A204.1 (cell line): ENCODE data around the gene PNPLA4.

Experiments used
- FAIRE-seq: peaks from 2 replicates; lab custom pipeline; 2012; peaks lifted over from hg19 to GRCh38; lab: Jason Lieb, UNC

Gene PNPLA4, protein sequence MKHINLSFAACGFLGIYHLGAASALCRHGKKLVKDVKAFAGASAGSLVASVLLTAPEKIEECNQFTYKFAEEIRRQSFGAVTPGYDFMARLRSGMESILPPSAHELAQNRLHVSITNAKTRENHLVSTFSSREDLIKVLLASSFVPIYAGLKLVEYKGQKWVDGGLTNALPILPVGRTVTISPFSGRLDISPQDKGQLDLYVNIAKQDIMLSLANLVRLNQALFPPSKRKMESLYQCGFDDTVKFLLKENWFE

DNA sequence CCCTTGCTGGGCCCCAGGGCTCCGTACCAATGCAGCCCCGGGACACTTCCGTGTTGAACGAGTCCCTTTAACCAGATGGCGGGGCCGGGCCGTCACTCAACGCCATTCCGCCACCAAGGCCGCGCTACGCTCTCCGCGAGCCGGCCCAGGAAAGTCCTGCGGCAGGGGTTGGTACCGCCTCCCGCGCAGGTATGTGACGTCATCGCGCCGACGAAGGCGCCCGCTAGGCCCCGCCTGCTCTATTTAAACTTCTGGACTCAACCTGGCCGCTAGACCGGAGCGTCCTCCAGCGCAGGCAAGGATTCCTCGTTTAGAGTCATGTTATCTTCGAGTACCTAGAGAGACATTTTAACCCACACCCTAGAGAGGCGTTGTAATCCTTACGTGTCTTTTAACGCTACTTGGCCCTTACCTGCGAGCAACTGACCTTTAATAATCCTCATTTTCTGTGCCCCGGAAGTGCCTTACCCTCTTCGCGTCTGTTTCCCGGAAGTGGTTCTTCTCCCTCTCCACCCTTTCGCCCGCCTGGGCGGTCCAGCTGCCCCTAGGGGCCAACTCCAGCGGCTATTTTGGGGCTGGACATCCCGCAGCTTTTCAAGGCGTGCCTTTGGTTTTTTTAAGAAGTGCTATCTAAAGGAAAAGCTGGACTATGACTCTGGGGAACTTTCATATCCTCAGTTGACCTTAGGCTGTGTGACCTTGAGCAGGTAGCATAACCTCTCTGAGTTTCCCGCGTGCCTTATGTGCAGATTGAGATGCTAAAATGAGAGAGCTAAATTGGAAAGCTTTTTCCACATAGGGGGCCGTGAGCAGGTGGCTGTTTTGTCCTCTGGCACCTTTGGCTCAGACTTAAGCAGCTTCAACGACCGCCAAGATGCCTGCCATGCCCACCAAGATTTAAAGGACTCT, at the start of gene PNPLA4:
PNPLA4 (minus strand) TSS at position 155 of the 909 bp plus-strand sequence. CDS start 1,294 bp downstream, outside the sequence.
- no peak for FAIRE-seq

DNA sequence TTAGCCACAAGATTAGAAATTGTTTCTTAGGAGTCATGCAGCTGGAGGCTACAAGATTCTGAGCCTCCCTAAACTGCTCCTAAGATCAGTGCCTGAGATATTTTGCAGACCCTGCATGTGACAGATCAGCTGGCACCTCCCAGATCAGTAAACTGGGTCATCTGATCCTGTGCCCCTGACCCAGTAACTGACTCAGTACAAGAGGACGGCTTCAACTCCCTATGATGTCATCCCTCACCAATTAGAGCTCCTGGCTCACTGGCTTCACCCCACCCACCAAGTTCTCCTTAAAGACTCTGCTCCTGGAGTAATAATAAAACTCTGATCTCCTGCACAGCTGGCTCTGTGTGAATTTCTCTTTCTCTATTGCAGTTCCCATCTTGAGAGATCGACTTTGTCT, 45.4 kb upstream of the PNPLA4 start:
- FAIRE-seq: no peak

DNA sequence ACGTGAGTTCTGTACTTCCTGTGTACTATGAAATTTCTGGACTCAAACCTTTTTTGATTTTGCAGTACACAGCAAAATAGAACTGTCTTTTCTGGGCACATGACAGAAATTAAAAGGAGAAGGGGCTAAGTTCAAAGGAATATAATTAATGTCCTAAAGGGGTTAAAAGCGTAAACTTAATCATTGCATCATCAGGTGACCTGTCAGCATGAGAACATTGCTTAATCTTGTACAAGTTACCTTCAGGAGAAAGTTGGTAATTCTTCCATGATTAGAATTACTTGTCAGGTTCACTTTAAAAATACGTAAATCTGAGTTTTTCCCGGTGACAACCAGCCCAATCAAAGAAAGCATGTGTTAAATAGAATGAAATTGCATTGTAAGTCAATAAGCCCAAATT, 43.2 kb upstream of the PNPLA4 start:
- FAIRE-seq: no peak

DNA sequence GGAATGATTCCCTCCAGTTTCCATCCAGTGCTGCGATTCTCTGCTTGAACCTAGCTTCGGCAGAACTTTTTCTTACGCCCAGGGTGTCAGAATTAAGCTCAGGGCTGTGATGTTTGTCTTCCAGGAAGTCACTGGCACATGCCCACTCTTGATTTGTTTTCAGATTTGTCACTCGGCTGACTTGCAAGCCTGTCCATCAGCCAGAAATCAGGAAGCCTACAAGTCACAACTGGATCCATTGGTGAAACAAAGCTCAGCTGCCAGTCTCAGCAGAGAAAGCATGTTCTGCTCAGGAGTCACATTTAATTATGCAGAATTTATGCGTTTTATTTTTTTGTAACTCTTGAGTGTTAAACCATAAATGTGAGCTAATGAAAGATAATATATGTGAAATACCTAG, 38.2 kb upstream of the PNPLA4 start:
- no peak for FAIRE-seq

DNA sequence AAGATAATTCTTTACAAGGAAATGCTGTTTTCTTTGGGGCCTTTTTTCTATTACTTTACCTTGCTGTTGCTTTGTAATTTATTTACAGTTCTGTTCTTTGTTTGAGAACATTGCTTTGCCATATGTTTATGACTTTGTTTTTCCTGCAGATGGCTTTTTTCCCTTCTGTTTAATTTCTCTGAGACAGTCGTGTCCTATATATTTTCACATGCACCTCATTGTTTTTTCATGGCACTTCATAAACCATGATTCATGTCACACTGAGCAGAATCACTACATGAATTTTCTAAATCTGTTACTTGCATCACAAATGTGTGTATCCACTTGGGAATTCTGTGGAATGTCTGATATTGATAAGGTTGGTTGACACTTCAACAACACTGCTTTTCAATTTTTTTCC, 33.0 kb upstream of the PNPLA4 start:
- no peak for FAIRE-seq

DNA sequence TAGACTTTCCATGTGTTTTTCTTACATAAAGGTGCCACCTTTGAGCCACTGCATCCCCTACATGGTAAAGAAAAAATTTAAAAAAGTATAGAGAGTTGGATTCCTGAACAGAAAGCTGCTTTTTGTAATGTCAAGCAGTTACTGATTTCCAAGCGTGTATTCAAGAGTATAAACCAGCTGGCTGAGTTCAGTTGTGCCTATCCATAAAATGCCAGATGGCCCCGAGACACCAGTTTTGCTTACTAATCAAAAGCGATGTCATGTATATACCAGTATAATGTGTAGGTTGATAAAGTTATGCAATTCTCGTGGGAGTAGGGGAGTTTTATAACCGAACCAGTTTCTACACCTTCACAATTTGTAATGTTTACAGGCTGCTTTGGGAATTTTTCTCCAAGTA, 26.2 kb upstream of the PNPLA4 start:
- no peak for FAIRE-seq

DNA sequence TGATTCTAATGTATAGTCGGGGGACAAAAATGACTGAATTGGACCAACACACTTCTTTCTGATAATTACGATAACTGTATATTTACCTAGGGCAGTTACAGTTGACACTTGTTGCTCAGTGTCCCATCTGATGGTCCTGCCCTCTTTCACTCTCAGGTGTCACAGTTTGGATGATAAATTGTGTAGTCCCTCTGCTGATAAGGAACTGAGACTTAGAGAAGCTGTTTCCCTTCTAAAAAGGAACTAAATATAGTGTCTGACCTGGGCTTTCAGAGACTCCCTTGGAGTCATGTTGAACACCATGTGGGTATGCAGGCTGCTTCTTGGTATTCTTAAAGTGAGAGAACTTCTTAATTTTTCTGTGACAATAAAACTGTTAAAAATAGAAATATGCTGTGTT, 23.7 kb upstream of the PNPLA4 start:
- no peak for FAIRE-seq

DNA sequence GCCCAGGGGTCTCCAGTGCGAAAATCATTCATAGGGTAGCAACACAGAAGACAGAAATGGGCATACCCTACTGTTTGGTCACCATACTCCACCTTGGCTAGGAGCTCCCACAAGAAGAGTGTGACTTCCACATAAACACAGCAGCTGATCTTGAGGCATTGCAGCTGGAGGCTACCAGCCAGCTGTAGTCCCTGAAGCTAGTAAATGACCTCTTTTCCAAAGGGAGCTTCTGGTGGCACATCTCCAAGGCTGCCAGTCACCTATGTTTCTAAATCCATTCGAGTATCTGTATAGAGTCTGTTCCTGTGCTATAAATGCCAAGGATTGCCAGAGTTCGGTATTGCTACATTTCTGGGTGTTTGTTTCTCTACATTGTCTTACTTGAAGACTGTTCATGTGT, 21.3 kb upstream of the PNPLA4 start:
- FAIRE-seq: no peak

DNA sequence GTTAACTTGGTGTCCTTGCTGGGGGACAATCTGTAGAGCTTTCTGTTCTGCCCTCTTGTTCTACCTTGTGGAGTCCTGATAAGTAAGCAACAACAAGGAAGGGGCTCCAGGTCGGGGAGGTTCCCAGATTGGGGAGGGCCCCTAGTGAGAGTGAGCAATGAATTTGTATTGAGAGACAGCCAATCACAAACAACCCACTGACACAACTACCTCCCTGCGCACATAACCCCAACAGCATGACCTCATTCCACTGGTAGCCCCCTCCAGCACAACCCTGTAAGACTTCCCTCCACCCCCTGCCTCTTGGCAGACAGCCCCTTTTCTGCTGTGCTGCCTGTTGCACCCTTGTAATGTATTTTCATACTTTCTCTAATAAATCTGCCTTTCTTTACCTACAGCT, 19.7 kb upstream of the PNPLA4 start:
- no peak for FAIRE-seq

DNA sequence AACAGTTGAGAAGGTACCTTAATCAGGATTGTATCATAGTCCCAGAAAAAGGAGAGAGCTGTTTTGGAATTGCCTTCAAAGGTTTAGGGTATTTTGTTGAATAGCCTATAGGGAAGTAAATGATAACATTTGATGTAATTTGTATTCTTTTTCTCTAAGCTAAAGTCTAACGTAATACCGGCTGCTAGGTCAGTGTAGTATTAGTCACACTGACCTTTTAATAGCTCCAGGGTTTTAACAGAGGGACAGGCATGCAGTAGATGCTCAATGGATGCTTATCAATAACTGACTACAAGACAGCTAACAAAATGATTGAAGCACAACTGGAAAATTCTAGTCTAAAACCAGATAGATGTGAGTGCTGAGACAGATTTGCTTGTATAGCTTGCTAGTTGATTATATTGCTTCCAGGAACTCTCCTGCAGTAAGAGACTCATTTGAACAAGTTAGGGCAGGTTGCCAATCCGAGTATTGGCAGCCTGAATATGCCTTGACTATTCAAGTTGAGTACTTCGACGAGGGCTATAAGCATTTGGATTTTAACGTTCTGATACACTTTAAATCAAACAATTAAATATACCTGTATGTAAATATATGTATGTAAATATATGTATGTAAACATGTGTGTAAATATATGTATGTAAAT, 16.5 kb upstream of the PNPLA4 start:
- no peak for FAIRE-seq

DNA sequence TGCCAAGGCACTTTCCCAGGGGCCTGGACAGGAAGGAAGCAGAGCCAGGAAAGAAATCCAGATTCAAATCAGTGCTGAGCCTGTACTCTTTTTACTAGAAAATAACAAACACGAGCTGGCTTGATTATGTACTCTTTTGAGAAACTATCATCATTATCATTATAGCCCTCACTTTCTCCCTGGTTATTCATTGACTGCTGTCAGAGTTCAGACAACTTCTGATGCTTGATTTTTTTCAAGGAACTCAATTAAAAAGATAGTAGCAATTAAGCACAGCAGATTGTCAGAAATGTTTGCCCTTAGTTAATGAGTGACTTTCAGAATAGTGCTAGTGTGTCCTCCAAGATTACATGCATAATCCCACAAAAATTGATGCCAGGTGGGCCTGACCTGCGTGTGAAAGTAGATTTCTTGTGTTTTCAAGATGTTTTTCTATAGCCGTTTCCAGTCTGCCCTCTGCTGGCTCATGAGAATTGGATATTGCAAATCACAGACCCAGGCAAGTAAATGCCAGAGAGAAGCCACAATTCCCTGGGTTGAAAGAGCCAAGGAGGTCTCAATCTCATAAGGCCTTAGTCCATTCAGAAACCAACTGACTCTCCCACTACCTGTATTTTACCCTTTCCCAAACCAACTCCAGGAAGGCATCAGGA, 14.3 kb upstream of the PNPLA4 start:
- FAIRE-seq: no peak

DNA sequence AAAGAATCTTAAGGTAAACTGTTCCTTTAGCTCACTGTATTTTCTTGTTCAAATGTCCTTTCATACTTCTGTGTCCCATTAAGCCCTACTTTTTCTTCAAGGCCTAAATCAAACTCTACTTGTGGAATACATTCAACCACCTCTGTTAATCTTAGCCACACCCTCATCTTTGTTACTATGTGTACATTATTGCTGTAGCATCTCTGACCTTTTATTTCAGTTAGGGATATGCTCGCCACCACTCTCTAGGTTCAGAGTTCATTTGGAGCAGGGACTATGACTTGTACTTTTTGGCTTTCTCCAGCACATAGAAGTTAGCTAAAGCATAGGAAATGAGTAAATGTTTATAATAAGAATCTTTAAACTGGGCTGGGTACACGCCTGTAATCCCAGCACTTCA, 6.8 kb upstream of the PNPLA4 start:
- no peak for FAIRE-seq

DNA sequence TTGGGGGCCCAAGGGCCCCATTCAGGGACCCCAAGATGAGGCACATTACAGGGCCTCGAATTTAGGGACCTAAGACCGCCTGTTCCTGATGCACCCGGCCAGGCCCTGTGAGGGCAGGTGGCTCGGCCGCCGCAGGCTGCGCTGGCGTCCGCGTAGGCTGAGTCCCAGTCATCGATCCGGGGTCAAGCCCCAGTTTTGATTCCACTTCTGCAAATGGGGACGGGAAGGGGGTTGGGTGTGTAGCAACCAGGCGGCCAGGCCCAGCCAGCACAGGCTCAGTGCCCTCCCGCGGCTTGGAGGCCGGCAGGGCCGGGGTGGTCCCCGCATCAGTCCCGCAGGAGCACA, 327 bp downstream of the PNPLA4 start:
- no peak for FAIRE-seq

DNA sequence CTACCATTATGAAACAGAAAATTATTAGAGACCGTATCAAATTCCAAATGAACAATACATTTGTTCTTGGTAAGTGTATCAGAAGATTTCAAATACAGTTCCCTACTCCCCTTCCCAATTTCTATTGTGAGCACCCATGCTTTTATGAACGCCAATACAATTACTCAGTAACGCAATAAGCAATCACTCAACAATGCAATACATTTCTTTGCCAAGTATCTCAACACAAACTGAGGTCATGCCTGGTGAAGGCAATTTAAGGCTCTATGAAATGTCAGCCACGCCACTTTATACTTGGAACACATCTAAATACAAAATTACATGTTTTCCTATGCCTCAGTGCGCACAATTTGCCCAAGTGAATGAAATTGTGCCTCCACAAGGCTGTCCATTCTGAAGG, 712 bp downstream of the PNPLA4 start:
- no peak for FAIRE-seq

DNA sequence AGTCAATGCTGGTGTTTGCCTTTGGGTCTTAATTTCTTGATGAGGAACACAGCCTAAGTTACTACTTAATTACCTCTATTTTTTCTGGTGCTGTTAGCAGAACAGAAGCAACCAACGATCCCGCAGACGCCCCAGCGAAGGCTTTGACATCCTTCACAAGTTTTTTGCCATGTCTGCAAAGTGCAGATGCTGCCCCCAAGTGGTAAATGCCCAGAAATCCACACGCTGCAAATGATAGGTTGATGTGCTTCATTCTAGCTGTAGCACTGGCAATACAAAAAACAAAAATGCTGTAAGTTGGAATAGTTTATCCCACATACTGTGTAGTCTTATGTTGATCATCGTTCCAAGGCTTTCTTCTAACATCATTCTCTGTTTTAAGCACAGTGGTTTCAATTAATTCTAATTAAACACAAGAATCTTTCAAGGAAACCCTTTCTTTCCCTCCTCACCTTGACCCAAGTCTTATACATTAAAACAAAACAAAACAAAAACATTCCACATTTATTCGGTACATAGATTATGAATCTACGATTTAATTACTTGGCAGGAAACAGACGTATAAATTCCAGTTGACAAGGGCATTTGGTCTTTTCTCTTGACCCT, 1.2 kb downstream of the PNPLA4 start:
- FAIRE-seq: peak; percentile 40

DNA sequence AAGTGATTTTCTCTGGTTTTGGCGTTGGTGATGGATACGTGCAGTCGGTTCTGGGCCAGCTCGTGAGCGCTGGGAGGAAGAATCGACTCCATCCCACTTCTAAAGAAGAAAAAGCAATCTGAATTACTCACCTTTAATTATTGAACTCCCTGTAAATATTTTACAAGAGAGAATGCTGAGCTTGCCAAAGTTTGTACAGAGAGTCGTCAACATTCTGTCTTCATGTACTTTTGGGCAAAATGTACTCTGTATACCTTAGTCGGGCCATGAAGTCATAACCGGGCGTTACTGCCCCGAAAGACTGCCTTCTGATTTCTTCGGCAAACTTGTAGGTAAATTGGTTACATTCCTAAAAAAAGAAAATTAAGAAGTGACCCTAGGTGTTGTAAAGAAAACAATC, 5.5 kb downstream of the PNPLA4 start:
- no peak for FAIRE-seq

DNA sequence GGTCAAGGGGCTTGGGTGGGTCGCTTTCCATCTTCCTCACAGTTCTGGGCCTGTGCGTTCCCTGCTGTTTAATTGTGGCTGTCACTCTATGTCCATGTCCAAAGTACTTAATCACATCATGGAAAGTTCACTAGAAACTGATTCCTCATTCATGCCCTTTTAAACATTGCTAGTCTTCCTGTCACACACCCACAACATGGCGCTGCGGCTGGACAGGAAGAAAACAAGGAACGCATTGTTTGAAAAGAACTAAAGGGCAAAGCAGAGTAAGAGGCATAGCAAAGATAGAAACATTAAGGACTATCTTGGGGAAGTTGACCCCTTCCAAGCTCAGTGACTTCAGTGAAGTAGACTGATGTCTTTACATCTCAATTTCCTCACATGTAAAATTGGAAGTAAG, 18.4 kb downstream of the PNPLA4 start:
- FAIRE-seq: no peak

DNA sequence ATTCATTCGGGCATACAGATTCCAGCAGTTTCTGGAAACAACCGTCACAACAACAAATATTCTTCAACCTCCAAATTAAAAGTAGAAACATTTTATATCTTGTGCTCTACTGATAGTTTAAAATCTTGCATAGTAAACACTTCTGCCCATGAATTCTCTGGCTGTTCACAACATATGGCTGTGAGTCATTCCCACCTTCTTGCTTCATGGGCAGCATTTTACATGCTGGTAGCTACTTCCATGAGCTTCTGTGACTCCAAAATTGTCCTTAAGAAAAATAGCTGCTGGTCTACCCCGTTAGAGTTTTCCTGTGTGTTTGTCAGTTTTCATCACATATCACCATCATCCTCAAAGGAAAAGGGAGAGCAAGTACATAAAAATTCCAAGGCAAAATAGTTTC, 22.7 kb downstream of the PNPLA4 start:
- no peak for FAIRE-seq

DNA sequence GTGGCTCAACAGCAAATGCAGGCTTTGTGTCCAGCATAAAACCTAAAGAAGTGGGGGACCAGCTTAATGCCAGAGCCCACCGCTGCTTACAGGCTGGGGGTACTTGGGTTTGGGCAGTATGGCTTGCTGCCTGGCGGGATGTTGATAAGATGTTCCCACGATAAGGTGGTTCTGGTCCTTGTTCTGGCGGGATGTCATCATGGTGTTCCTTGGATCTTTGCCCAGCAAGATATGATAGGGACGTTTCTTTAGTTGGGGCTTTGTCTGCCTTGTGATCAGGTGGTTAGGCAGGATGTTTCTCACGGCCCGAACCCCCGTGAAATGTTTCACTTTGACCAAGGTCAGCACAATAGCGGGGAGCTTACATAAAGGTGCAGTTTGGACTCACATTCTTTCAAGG, 35.3 kb downstream of the PNPLA4 start:
- FAIRE-seq: no peak

DNA sequence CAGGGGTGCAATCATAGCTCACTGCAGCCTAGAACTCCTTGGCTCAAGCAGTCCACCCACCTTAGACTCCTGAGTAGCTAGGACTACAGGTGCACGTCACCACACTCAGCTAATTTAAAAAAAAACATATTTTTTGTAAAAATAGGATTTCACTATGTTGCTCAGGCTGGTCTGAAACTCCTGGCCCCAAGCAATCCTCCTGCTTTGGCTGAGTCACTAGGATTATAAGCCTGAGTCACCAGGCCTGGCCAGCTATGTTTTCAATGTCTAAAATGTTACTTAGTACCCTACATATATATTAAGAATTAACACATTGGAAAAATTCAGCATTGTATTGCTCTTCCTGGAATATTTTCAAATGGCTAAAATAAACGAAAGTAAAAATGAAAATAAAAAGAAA, 37.5 kb downstream of the PNPLA4 start:
- FAIRE-seq: no peak

DNA sequence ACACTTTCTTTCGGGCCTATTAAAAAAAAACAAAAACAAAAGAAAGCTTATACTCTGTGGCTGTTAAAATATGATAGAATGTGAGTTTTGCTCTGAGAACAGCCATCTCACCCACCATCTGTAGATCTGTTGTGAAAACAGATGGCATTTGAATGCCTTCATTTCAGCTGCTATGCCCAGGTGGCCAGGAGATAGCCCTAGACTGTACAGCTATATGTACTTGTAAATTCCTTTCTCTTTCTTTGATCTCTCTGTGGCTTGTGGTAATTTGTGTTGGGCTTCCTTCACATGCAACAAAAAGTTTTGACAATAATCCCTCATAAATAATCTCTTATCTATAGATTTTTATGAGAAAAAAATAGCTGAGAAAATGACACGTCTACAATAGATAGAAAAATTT, 38.1 kb downstream of the PNPLA4 start:
- no peak for FAIRE-seq

DNA sequence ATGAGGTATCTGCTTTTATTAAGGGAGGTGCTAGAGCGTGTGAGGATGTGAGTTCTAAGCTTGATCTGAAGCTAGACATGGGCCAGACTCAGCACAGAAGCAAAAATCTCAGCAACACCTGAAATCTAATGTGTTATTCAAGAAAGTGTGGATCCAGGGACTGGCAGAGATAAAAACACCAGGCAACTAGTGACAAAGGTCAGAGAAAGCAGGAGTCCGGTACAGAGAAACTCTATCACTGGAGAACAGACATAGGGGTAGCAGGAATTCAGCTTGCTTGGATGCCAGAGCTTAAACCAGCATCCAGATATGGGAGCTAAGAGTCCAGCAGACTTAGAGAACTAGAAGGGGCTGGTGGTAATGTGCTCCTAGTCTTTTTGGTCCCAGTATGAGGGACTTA, 50.3 kb downstream of the PNPLA4 start:
- FAIRE-seq: no peak

DNA sequence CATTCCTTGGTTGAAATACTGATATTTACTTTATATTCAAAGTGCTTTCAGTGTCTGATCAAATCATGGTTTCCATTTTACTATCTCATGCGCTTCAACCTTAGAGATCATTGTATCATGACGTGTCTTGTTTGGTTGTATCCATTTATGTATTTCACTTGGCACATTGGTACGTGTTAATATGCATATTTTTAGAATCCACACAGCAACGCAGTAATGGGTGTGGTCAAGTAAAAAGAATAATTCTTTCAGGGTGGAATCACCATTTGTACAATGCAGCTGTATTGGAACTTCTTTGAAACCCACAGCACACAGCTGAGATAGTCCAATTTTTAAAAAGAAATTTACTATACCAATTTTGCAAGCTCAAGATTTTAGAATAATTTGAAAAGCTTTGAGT, 55.2 kb downstream of the PNPLA4 start:
- FAIRE-seq: no peak
